BJ (cell line): ENCODE data around the gene TPD52L1. TPM values are rescaled to one million over a fixed set of nuclear protein-coding genes. Genes with fewer than 3 reads are reported as not detected.

ENCODE experiments used
- CTCF ChIA-PET: fragments of 350-600 bp; formaldehyde crosslinking; extraction: SDS; loops from one replicate; lab custom pipeline; 2021; ENCODE audit warnings: antibody characterized with exemption, inconsistent platforms; lab: Yijun Ruan, JAX
- POLR2A ChIA-PET: fragments of 300-600 bp; sonication (Branson Sonifier 250); formaldehyde crosslinking; extraction: SDS; loops from one replicate; lab custom pipeline; 2021; ENCODE audit warnings: antibody characterized with exemption; lab: Charles Lee
- DNase-seq: peaks from one replicate; pipeline ENCODE4 v3.0.0-alpha.2; 2011; ENCODE audit warnings: low read depth
- H3K27me3 ChIP-seq: 2 replicates; pipeline ENCODE4 v1.6.0; 2011; ENCODE audit warnings: low read length; ENCODE audit not compliant: control insufficient read depth, insufficient read depth
- H3K36me3 ChIP-seq: 2 replicates; pipeline ENCODE4 v1.5.1; 2011; ENCODE audit warnings: low read length; ENCODE audit not compliant: control insufficient read depth, insufficient read depth
- H3K4me3 ChIP-seq: 2 replicates; pipeline ENCODE4 v1.5.1; 2011; ENCODE audit warnings: low read depth, mild to moderate bottlenecking, control low read depth, low read length
- polyA plus RNA-seq: library from polyadenylated mRNA; depleted of rRNA; stranded (reverse); fragments of >200 nt; gene quantifications from 2 replicates; pipeline ENCODE4 v1.2.3, GENCODE V29; 2011
- TF ChIP-seq, protein P1 (sequence below): IDR thresholded peaks from 2 replicates; pipeline ENCODE4 v1.5.1; 2011; ENCODE audit warnings: low read depth, mild to moderate bottlenecking, control low read depth, inconsistent platforms, low read length, moderate library complexity; ENCODE audit not compliant: insufficient read depth

TPD52L1 gene
- polyA plus RNA-seq, 1 experiment, result 163 TPM

DNA sequence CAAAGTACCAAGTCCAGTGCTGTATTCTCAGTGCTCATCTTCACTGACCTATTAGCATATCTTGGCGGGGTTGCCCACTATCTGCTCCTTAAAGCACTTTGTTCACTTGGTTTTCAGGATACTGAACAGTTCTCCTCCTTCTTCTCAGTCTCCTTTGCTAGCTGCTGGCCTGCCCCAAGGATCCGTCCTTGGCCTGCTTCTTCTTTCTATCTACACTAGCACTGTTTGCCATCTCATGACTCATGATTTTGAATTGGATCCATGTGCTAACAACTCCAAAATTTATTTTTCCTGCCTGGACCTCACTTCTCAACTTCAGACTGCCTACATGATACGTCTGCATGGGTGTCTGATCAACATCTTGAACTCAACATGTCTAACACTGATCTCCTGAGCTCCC lies 15.5 kb downstream of the TPD52L1 start:
- ChIA-PET CTCF (interaction anchor here (0.7 to 1.3 kb wide), 2 partner anchors 14 to 26 kb away, joined by 4 read pairs; no protein-coding TSS in a partner anchor), POLR2A (no interaction called here)
- DNase-seq, result no peak
- no peak overlapping the region for H3K4me3 ChIP-seq
- TF ChIP-seq, protein P1, sequence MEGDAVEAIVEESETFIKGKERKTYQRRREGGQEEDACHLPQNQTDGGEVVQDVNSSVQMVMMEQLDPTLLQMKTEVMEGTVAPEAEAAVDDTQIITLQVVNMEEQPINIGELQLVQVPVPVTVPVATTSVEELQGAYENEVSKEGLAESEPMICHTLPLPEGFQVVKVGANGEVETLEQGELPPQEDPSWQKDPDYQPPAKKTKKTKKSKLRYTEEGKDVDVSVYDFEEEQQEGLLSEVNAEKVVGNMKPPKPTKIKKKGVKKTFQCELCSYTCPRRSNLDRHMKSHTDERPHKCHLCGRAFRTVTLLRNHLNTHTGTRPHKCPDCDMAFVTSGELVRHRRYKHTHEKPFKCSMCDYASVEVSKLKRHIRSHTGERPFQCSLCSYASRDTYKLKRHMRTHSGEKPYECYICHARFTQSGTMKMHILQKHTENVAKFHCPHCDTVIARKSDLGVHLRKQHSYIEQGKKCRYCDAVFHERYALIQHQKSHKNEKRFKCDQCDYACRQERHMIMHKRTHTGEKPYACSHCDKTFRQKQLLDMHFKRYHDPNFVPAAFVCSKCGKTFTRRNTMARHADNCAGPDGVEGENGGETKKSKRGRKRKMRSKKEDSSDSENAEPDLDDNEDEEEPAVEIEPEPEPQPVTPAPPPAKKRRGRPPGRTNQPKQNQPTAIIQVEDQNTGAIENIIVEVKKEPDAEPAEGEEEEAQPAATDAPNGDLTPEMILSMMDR, result no peak
- H3K27me3 ChIP-seq, result no peaks in the 10 kb centered on the region
- H3K36me3 ChIP-seq, result no peaks in the 10 kb centered on the region

- no peak for DNase-seq
- POLR2A ChIA-PET, result no interaction called here
- Histone ChIP-seq H3K4me3 (no peak overlapping the region), H3K36me3 (no peaks in the 10 kb centered on the region), H3K27me3 (no peaks in the 10 kb centered on the region)
- TF ChIP-seq, protein P1, result no peak
- CTCF ChIA-PET, result interaction anchor here (0.7 to 1.3 kb wide), 2 partner anchors 14 to 26 kb away, joined by 4 read pairs; no protein-coding TSS in a partner anchor
These were observed 15.9 kb downstream of the TPD52L1 start for GRCh38 chr6:125169522-125169921.

GRCh38 chr6:125170376-125170775 lies 16.8 kb downstream of the TPD52L1 start:
- TF ChIP-seq, protein P1, result no peak
- Histone ChIP-seq H3K27me3 (no peaks in the 10 kb centered on the region), H3K4me3 (no peak overlapping the region), H3K36me3 (no peaks in the 10 kb centered on the region)
- ChIA-PET POLR2A (no interaction called here), CTCF (no interaction called here)
- DNase-seq, result peak; percentile 63

DNA sequence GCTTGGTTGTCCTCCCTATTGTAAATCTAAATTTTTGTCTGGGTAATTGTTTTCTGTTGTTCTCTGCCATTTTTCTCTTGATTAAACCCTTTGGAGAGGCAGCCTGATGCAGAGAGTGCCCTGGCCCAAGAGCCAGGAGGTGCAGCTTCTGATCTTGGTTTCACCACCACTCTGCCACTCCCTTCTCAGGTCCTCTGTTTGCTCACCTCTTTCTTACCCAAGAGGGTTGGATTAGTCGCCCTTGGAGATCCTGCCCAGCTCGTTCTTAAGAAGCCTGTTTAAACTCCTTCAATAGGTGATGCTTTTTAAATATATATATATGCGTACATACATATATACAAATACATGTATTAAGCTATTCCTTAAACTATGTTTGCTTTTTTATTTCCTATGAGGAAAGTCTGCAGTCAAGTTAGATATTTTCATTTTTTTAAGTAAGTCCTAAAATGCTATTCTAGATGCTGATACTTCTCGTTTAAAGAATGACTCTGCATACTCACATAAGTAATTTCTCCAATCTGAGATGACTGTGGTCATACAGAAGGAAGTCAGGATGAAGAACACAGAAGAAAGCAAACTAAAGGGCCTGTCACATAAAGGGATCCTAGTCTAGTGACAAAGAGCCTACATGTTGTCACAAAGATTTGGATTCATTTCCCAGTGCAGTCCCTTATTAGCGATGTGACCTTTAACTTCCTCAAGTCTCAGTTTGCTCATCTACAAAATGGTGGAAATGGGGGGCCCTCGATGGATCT lies 19.9 kb downstream of the TPD52L1 start:
- ChIA-PET POLR2A (no interaction called here), CTCF (interaction anchor here (4.3 kb wide), 1 partner anchor 21 kb away, joined by 13 read pairs; the partner anchor contains the start of gene TPD52L1)
- H3K36me3 ChIP-seq, result no peaks in the 10 kb centered on the region
- TF ChIP-seq, protein P1, result no peak
- DNase-seq, result no peak
- no peak overlapping the region for H3K4me3 ChIP-seq
- no peaks in the 10 kb centered on the region for H3K27me3 ChIP-seq

DNA sequence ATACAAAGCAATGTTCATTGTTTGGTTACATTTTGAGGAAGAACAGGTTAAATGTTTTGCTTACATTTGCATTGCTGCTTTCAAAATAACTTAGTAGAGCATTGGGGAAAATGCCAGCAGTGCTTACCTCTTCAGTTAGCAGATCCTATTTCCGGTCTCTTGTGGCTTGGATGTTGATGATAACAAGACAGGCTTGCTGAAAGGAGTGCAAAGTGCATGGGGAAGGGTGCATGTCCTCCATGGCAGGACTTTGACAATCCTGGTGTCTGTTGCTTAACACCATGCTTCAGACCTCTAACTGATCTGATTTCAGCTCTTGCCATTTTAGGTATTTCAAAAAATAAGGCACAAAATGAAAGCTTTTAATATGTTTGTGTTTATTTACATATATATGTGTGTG lies 21.1 kb downstream of the TPD52L1 start:
- no peak for DNase-seq
- ChIA-PET POLR2A (no interaction called here), CTCF (interaction anchor here (0.5 to 4.3 kb wide), 4 partner anchors 8 to 22 kb away, joined by 4 to 15 read pairs (median 9); partner anchors contain the start of gene TPD52L1)
- TF ChIP-seq, protein P1, result no peak
- Histone ChIP-seq H3K27me3 (no peaks in the 10 kb centered on the region), H3K36me3 (no peaks in the 10 kb centered on the region), H3K4me3 (no peak overlapping the region)
